ENCODE measurements around the gene FBXL2.
"Not testable (repeated sequence)": the region's sequence is repeated elsewhere in the genome, so short reads cannot be mapped to it uniquely, and the experiment has no call there.

Gene FBXL2

GRCh38 chr3:33426630-33427317 lies 149.5 kb downstream of the FBXL2 start:
- no peak overlapping the region for H3K4me3 ChIP-seq (ENCODE audit: low read depth, low read length)
- no peak for TF ChIP-seq CTCF (IDR thresholded peaks at IDR 0.05; ENCODE audit: low read depth, low read length)

GRCh38 chr3:33428734-33429133 lies 151.5 kb downstream of the FBXL2 start:
- H3K4me3 ChIP-seq (ENCODE audit: low read depth, low read length) = no peak overlapping the region

GRCh38 chr3:33429306-33429705 lies 152.1 kb downstream of the FBXL2 start:
- not testable (repeated sequence) for H3K4me3 ChIP-seq (ENCODE audit: low read depth, low read length)

More at GRCh38 chr3:33428734-33429133, 151.5 kb downstream of the FBXL2 start:
- TF ChIP-seq CTCF (IDR thresholded peaks at IDR 0.05; ENCODE audit: low read depth, low read length) = no peak

- H3K4me3 ChIP-seq (ENCODE audit: low read depth, low read length) = no peak overlapping the region
- TF ChIP-seq CTCF (IDR thresholded peaks at IDR 0.05; ENCODE audit: low read depth, low read length) = no peak
Observed at GRCh38 chr3:33430061-33430460, 152.8 kb downstream of the FBXL2 start.

GRCh38 chr3:33430571-33430970 lies 153.3 kb downstream of the FBXL2 start:
- no peak overlapping the region for H3K4me3 ChIP-seq (ENCODE audit: low read depth, low read length)

GRCh38 chr3:33433843-33434242 lies 156.6 kb downstream of the FBXL2 start:
- no peak overlapping the region for H3K4me3 ChIP-seq (ENCODE audit: low read depth, low read length)
- TF ChIP-seq CTCF (IDR thresholded peaks at IDR 0.05; ENCODE audit: low read depth, low read length) = no peak

More at GRCh38 chr3:33430571-33430970, 153.3 kb downstream of the FBXL2 start:
- TF ChIP-seq CTCF (IDR thresholded peaks at IDR 0.05; ENCODE audit: low read depth, low read length) = no peak

All from WI38 (cell line).